ENCODE measurements around the gene ACOT7.

- no peak for TF ChIP-seq POLR2A (IDR thresholded peaks at IDR 0.05)
- no peak for TF ChIP-seq CTCF (IDR thresholded peaks at IDR 0.05)
Observed at GRCh38 chr1:6249739-6250689, 143.6 kb downstream of the ACOT7 start.
